HepG2 (cell line): ENCODE data around the gene GSK3A. TPM values are rescaled to one million over a fixed set of nuclear protein-coding genes. Genes with fewer than 3 reads are reported as not detected.
A peak's percentile ranks its signal among the peaks of the same experiment; 100 is the strongest.

Source experiments
- ATF4 ChIP-seq, 2 experiments: fragments of 450-650 bp in 1 of 2; sonication (generic) in 1 of 2; formaldehyde crosslinking; IDR thresholded peaks; 2 replicates each; pipeline versions ENCODE4 v1.5.0 to v1.8.0; 2020 to 2022; ENCODE audit warnings: mild to moderate bottlenecking in 1 of 2, missing genetic modification reagents in 1 of 2
- CREM ChIP-seq, 2 experiments: sonication (generic) in 1 of 2; formaldehyde crosslinking in 1 of 2; IDR thresholded peaks; 2 replicates each; pipeline versions ENCODE4 v1.4.0 to v1.6.1; 2016 to 2020; ENCODE audit warnings: antibody characterized with exemption in 1 of 2, mild to moderate bottlenecking in 1 of 2, missing genetic modification reagents in 1 of 2
- HNF4G ChIP-seq, 2 experiments: sonication (generic) in 1 of 2; formaldehyde crosslinking in 1 of 2; IDR thresholded peaks; 2 replicates each; pipeline versions ENCODE4 v1.4.0 to v1.6.1; 2011 to 2020; ENCODE audit warnings: borderline replicate concordance in 2 of 2, low read depth in 2 of 2, mild to moderate bottlenecking in 2 of 2, low read length in 1 of 2, missing genetic modification reagents in 1 of 2, moderate library complexity in 1 of 2
- MZF1 ChIP-seq: sonication (generic); formaldehyde crosslinking; IDR thresholded peaks from 2 replicates; pipeline ENCODE4 v1.8.1; 2023; ENCODE audit warnings: mild to moderate bottlenecking, missing genetic modification reagents, borderline replicate concordance
- PBX3 ChIP-seq: sonication (generic); formaldehyde crosslinking; IDR thresholded peaks from 2 replicates; pipeline ENCODE4 v1.8.1; 2023; ENCODE audit warnings: missing genetic modification reagents, inconsistent platforms, borderline replicate concordance
- ZBTB40 ChIP-seq, 2 experiments: fragments of 450-650 bp in 1 of 2; sonication (generic) in 1 of 2; formaldehyde crosslinking in 1 of 2; IDR thresholded peaks; 2 replicates each; pipeline versions ENCODE4 v1.6.1 to v1.8.0; 2016 to 2022; ENCODE audit warnings: antibody characterized with exemption in 1 of 2, mild to moderate bottlenecking in 1 of 2, missing genetic modification reagents in 1 of 2
- ZNF326 ChIP-seq: sonication (generic); formaldehyde crosslinking; IDR thresholded peaks from 2 replicates; pipeline ENCODE4 v1.4.0; 2020; ENCODE audit warnings: missing genetic modification reagents, borderline replicate concordance
- ZNF331 ChIP-seq: sonication (generic); formaldehyde crosslinking; IDR thresholded peaks from 2 replicates; pipeline ENCODE4 v1.4.0; 2020; ENCODE audit warnings: missing genetic modification reagents
- ZNF451 ChIP-seq: sonication (generic); formaldehyde crosslinking; IDR thresholded peaks from 2 replicates; pipeline ENCODE4 v1.5.0; 2020; ENCODE audit warnings: mild to moderate bottlenecking, missing genetic modification reagents
- ZNF615 ChIP-seq: sonication (generic); formaldehyde crosslinking; IDR thresholded peaks from 2 replicates; pipeline ENCODE4 v1.5.0; 2020; ENCODE audit warnings: mild to moderate bottlenecking, missing genetic modification reagents, borderline replicate concordance
- ZNF674 ChIP-seq: sonication (generic); formaldehyde crosslinking; IDR thresholded peaks from 2 replicates; pipeline ENCODE4 v1.5.0; 2020; ENCODE audit warnings: low read depth, mild to moderate bottlenecking, missing genetic modification reagents
- polyA plus RNA-seq, 8 experiments: library from polyadenylated mRNA; depleted of rRNA in 3 of 8; stranded (reverse) in 7 of 8; unstranded in 1 of 8; fragments of >200 nt; fragmentation: Illumina TruSeq in 4 of 8; extraction: Trizol in 4 of 8; gene quantifications; 2 replicates each; pipeline versions ENCODE4 v1.2.1 to v1.2.3, GENCODE V29; 2011 to 2016; ENCODE audit warnings: low read depth in 4 of 8, missing spikeins in 1 of 8, mixed read lengths in 1 of 8; ENCODE audit not compliant: insufficient read depth in 1 of 8
- total RNA-seq, 5 experiments: library from RNA; depleted of rRNA; stranded (reverse); fragments of >200 nt; fragmentation: Illumina TruSeq; extraction: Trizol; gene quantifications; 2 replicates each; pipeline ENCODE4 v1.2.3, GENCODE V29; 2016; ENCODE audit warnings: low read depth in 1 of 5
- TF ChIP-seq, protein P1 (sequence below): sonication (generic); IDR thresholded peaks from 2 replicates; pipeline ENCODE4 v1.6.1; 2016; ENCODE audit warnings: low read depth, borderline replicate concordance
- TF ChIP-seq, protein P2 (sequence below): sonication (generic); formaldehyde crosslinking; IDR thresholded peaks from 2 replicates; pipeline ENCODE4 v1.4.0; 2020; ENCODE audit warnings: missing genetic modification reagents; ENCODE audit errors: not compliant biosample characterization

Gene GSK3A
- total and polyA plus RNA-seq, 2 of the 13 experiments (the other 11 are each of a cell fraction or from before 2014, with no cell fraction given): 16.9 to 52.5 TPM

- peak in 1 of 2 experiments; percentile 23; a peak in 1 of 4 replicates for TF ChIP-seq ATF4 (CRISPR knock-in tag; IDR thresholded peaks at IDR 0.05)
- TF ChIP-seq, protein P1, sequence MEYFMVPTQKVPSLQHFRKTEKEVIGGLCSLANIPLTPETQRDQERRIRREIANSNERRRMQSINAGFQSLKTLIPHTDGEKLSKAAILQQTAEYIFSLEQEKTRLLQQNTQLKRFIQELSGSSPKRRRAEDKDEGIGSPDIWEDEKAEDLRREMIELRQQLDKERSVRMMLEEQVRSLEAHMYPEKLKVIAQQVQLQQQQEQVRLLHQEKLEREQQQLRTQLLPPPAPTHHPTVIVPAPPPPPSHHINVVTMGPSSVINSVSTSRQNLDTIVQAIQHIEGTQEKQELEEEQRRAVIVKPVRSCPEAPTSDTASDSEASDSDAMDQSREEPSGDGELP: peak; percentile 17; the same call in 1 of the 2 replicates
- TF ChIP-seq ZNF615: no peak
- no peak for TF ChIP-seq PBX3
- no peak for TF ChIP-seq ZBTB40 (IDR thresholded peaks at IDR 0.05)
- TF ChIP-seq ZBTB40 (CRISPR knock-in tag; IDR thresholded peaks at IDR 0.05): no peak
- peak; percentile 57; the same call in 1 of the 2 replicates for TF ChIP-seq HNF4G (IDR thresholded peaks at IDR 0.05; ENCODE audit: borderline replicate concordance, low read depth, low read length)
- no peak for TF ChIP-seq HNF4G (CRISPR knock-in tag; IDR thresholded peaks at IDR 0.05; ENCODE audit: borderline replicate concordance, low read depth)
- TF ChIP-seq ZNF451 (CRISPR knock-in tag): no peak
- TF ChIP-seq, protein P2, sequence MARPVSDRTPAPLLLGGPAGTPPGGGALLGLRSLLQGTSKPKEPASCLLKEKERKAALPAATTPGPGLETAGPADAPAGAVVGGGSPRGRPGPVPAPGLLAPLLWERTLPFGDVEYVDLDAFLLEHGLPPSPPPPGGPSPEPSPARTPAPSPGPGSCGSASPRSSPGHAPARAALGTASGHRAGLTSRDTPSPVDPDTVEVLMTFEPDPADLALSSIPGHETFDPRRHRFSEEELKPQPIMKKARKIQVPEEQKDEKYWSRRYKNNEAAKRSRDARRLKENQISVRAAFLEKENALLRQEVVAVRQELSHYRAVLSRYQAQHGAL: no peak
- TF ChIP-seq ZNF331 (CRISPR knock-in tag): peak; percentile 9; the same call in 1 of the 2 replicates
- no peak for TF ChIP-seq ZNF674 (CRISPR knock-in tag)
- TF ChIP-seq ZNF326 (CRISPR knock-in tag): no peak
- TF ChIP-seq MZF1 (CRISPR knock-in tag): no peak
- peak; percentile 37; the same call in 1 of the 2 replicates for TF ChIP-seq CREM (IDR thresholded peaks at IDR 0.05)
- no peak for TF ChIP-seq CREM (CRISPR knock-in tag; IDR thresholded peaks at IDR 0.05)
Measured at GRCh38 chr19:42254089-42254849, 11.9 kb upstream of the GSK3A start (continued).
